T-helper 9 cell (primary cell): ENCODE results near the gene TCEA2.
A peak's percentile ranks its signal among the peaks of the same experiment; 100 is the strongest.

Source experiments
- DNase-seq: peaks from one replicate; pipeline ENCODE4 v3.0.0-alpha.2; 2020

The TCEA2 gene

GRCh38 chr20:64035933-64036345, 27.1 kb upstream of the TCEA2 start, which contains the start of gene C20orf204:
Gene C20orf204 (plus strand): TSS chr20:64036182. CDS start chr20:64036324, 142 bp downstream.
- DNase-seq = no peak

GRCh38 chr20:64036346-64037198, 26.4 kb upstream of the TCEA2 start:
- no peak for DNase-seq

GRCh38 chr20:64037199-64037497, 25.9 kb upstream of the TCEA2 start:
- DNase-seq = no peak

GRCh38 chr20:64037498-64038213, 25.3 kb upstream of the TCEA2 start:
- no peak for DNase-seq

- DNase-seq = no peak
Measured at GRCh38 chr20:64038224-64038564, 24.8 kb upstream of the TCEA2 start.

- DNase-seq = peak; percentile 66
Measured at GRCh38 chr20:64038565-64039292, 24.3 kb upstream of the TCEA2 start.

GRCh38 chr20:64039293-64040160, 23.5 kb upstream of the TCEA2 start:
- no peak for DNase-seq

- no peak for DNase-seq
Measured at GRCh38 chr20:64040231-64041039, 22.6 kb upstream of the TCEA2 start.

GRCh38 chr20:64041040-64041780, 21.8 kb upstream of the TCEA2 start:
- DNase-seq = no peak

- no peak for DNase-seq
Measured at GRCh38 chr20:64041781-64042053, 21.3 kb upstream of the TCEA2 start.

- DNase-seq = no peak
Measured at GRCh38 chr20:64042054-64042781, 20.8 kb upstream of the TCEA2 start.

GRCh38 chr20:64043768-64044167, 19.2 kb upstream of the TCEA2 start:
- DNase-seq = no peak

GRCh38 chr20:64044484-64045247, 18.3 kb upstream of the TCEA2 start:
- DNase-seq = no peak

- DNase-seq = no peak
Measured at GRCh38 chr20:64045346-64046011, 17.5 kb upstream of the TCEA2 start.

GRCh38 chr20:64047046-64047389, 16.0 kb upstream of the TCEA2 start:
- no peak for DNase-seq

- no peak for DNase-seq
Measured at GRCh38 chr20:64047968-64048401, 15.0 kb upstream of the TCEA2 start.

GRCh38 chr20:64048402-64049044, 14.5 kb upstream of the TCEA2 start:
- no peak for DNase-seq

- DNase-seq = no peak
Measured at GRCh38 chr20:64049060-64049877, 13.7 kb upstream of the TCEA2 start, which contains the start of gene SOX18. Gene SOX18 (minus strand): TSS chr20:64049639. CDS start chr20:64049516, 123 bp downstream.
